Natural killer cell (primary cell): ENCODE measurements around the gene MOV10L1. TPM values are rescaled to one million over a fixed set of nuclear protein-coding genes. Genes with fewer than 3 reads are reported as not detected.

Experiments
- ATAC-seq, 3 donors: fragments of 150-1000 bp in 2 of 3; fragments of 200-7000 bp in 1 of 3; cut with Tn5 transposase; 1 replicate in 1 of 3; 2 replicates in 2 of 3; pipeline ENCODE4 v1.10.0; 2021; ENCODE audit warnings: mild to moderate bottlenecking in 2 of 3, moderate library complexity in 2 of 3
- DNase-seq, 2 donors: peaks; one replicate each; pipeline versions ENCODE4 v3.0.0 to v3.0.0-alpha.2; 2013 to 2021; ENCODE audit warnings: mixed read lengths in 1 of 2
- H3K27ac ChIP-seq: one replicate; pipeline ENCODE4 v1.5.1; 2013; ENCODE audit warnings: mild to moderate bottlenecking, low read length
- H3K27me3 ChIP-seq: one replicate; pipeline ENCODE4 v1.6.1; 2013; ENCODE audit warnings: low read length; ENCODE audit not compliant: control insufficient read depth, insufficient read depth
- H3K36me3 ChIP-seq: one replicate; pipeline ENCODE4 v1.6.1; 2013; ENCODE audit warnings: low read length; ENCODE audit not compliant: control insufficient read depth, insufficient read depth
- H3K4me1 ChIP-seq: one replicate; pipeline ENCODE4 v1.6.1; 2013; ENCODE audit warnings: low read length; ENCODE audit not compliant: control insufficient read depth, insufficient read depth
- H3K4me3 ChIP-seq: one replicate; pipeline ENCODE4 v1.5.1; 2013; ENCODE audit warnings: low read length
- H3K9me3 ChIP-seq: one replicate; pipeline ENCODE4 v1.6.1; 2013; ENCODE audit warnings: low read length; ENCODE audit not compliant: control insufficient read depth, insufficient read depth
- H3K27ac Mint-ChIP-seq, 2 donors: one replicate each; pipeline ENCODE4 v1.8.0; 2022; ENCODE audit warnings: mild to moderate bottlenecking in 2 of 2, mixed read lengths in 2 of 2, moderate library complexity in 1 of 2
- H3K27me3 Mint-ChIP-seq, 2 donors: one replicate each; pipeline ENCODE4 v1.8.0; 2022; ENCODE audit warnings: low read depth in 2 of 2, mixed read lengths in 2 of 2
- H3K36me3 Mint-ChIP-seq: one replicate; pipeline ENCODE4 v1.8.0; 2022; ENCODE audit warnings: mixed read lengths
- H3K4me1 Mint-ChIP-seq, 2 donors: one replicate each; pipeline ENCODE4 v1.8.0; 2022; ENCODE audit warnings: mixed read lengths in 2 of 2
- H3K4me3 Mint-ChIP-seq: one replicate; pipeline ENCODE4 v1.8.0; 2022; ENCODE audit warnings: mild to moderate bottlenecking, moderate library complexity, mixed read lengths
- H3K9me3 Mint-ChIP-seq, 2 donors: one replicate each; pipeline ENCODE4 v1.8.0; 2022; ENCODE audit warnings: mixed read lengths in 2 of 2
- WGBS: methylation state at CpG from one replicate; pipeline ENCODE4 v1.1.7; 2013; ENCODE audit warnings: missing lambda C conversion rate; ENCODE audit not compliant: insufficient coverage; 5-methylcytosine and 5-hydroxymethylcytosine counted together
- intact Hi-C: fragments of 100-400 bp; cut with micrococcal nuclease; formaldehyde crosslinking; loops from one replicate; pipeline ENCODE4 v1.14.2; 2022
- total RNA-seq, 4 donors: library from RNA; stranded (reverse); fragments of 120-200 nt in 1 of 4; gene quantifications; one replicate each; pipeline versions ENCODE4 v1.2.3 to v1.2.4, GENCODE V29; 2013 to 2022
- TF ChIP-seq, protein P1 (sequence below): fragments of 200-600 bp; IDR thresholded peaks from one replicate; pipeline ENCODE4 v1.8.0; 2022; ENCODE audit warnings: antibody characterized with exemption

MOV10L1 gene
- total RNA-seq, 3 donors from 2014 or later (not counting 1 experiment from before 2014, with no cell fraction given), result 1.0 to 1.7 TPM; not detected in 1

DNA sequence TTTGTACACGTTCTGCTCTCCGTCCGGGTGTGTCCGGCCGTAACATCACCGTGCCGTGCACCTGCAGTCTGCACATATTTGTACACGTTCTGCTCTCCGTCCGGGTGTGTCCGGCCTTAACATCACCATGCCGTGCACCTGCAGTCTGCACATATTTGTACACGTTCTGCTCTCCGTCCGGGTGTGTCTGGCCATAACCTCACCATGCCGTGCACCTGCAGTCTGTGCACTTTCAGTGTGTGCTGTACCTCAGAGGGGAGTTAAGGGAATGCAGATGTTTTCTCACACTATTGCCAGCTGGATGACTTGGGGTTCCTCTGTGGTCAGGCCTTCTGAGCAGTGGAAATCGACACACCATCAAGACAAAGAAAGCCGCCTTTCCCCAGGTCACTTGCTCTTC lies 35.9 kb upstream of the MOV10L1 start:
- Mint-ChIP-seq H3K36me3 (no peaks in the 10 kb centered on the region), H3K4me3 (no peak overlapping the region), H3K27me3 (peaks cover 0 to 3% of the 10 kb centered on the region in 2 donors), H3K9me3 (peaks cover 0 to 2% of the 10 kb centered on the region in 2 donors), H3K4me1 (no peaks in the 10 kb centered on the region), H3K27ac (no peak overlapping the region)
- Histone ChIP-seq H3K9me3 (no peaks in the 10 kb centered on the region), H3K4me1 (peaks cover 6% of the 10 kb centered on the region), H3K27me3 (peaks cover 3% of the 10 kb centered on the region), H3K36me3 (no peaks in the 10 kb centered on the region), H3K27ac (no peak overlapping the region), H3K4me3 (no peak overlapping the region)
- TF ChIP-seq, protein P1, sequence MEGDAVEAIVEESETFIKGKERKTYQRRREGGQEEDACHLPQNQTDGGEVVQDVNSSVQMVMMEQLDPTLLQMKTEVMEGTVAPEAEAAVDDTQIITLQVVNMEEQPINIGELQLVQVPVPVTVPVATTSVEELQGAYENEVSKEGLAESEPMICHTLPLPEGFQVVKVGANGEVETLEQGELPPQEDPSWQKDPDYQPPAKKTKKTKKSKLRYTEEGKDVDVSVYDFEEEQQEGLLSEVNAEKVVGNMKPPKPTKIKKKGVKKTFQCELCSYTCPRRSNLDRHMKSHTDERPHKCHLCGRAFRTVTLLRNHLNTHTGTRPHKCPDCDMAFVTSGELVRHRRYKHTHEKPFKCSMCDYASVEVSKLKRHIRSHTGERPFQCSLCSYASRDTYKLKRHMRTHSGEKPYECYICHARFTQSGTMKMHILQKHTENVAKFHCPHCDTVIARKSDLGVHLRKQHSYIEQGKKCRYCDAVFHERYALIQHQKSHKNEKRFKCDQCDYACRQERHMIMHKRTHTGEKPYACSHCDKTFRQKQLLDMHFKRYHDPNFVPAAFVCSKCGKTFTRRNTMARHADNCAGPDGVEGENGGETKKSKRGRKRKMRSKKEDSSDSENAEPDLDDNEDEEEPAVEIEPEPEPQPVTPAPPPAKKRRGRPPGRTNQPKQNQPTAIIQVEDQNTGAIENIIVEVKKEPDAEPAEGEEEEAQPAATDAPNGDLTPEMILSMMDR, result no peak
- DNase-seq (no peak), ATAC-seq (no peak)
- intact Hi-C loops, result no loop called here
- WGBS, result 84% methylated on average over 18 of the region's 18 CpGs

DNA sequence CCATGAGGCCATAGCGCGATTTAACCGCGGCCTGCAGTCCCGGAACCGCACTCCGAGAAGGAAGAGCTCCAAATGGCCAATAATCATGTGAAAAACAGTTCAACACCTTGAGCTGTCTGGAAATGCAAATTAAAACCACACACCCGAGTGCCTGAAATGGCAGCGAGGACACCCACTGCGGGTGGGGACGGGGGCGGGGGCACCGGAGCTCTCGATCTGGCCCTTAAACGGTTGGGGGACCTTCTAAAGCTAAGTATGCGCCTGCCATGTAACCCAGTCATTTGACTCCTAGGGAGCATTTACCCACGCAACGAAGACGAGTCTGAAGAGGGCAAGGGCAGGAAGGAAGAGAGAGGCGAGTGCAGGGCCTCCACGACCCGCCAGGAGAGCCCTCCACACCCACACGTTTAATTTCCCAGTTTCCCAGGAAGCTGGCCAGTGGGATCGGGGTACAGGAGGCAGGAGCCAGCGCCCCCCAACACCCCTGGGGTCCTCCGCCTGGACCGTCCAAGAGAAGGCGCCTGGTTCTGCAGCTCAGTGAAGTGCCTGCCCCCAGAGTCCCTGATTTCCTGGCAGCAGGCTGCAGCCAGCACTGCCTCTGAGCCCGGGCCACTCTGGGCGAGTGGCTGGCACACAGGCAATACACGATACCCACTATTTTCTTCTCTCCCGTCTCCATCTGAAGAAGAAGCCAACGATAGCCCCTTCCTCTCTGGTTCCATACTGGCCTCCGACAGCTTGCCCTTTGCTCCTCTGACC lies 33.4 kb upstream of the MOV10L1 start:
- no peak for ATAC-seq
- WGBS, result 70% methylated on average over 32 of the region's 34 CpGs
- peaks cover 0 to 3% of the 10 kb centered on the region in 2 donors for H3K27me3 Mint-ChIP-seq
- intact Hi-C loops, result no loop called here
- TF ChIP-seq, protein P1, result no peak
- no peaks in the 10 kb centered on the region for H3K36me3 Mint-ChIP-seq
- no peak overlapping the region for H3K27ac Mint-ChIP-seq
- no peaks in the 10 kb centered on the region for H3K36me3 ChIP-seq
- H3K27me3 ChIP-seq, result peaks cover 3% of the 10 kb centered on the region
- DNase-seq, result no peak
- H3K4me3 Mint-ChIP-seq, result no peak overlapping the region
- H3K4me1 Mint-ChIP-seq, result no peaks in the 10 kb centered on the region
- H3K9me3 ChIP-seq, result no peaks in the 10 kb centered on the region
- peaks cover 9% of the 10 kb centered on the region for H3K4me1 ChIP-seq
- H3K9me3 Mint-ChIP-seq, result peaks cover 0 to 2% of the 10 kb centered on the region in 2 donors
- H3K27ac ChIP-seq, result no peak overlapping the region
- H3K4me3 ChIP-seq, result no peak overlapping the region

DNA sequence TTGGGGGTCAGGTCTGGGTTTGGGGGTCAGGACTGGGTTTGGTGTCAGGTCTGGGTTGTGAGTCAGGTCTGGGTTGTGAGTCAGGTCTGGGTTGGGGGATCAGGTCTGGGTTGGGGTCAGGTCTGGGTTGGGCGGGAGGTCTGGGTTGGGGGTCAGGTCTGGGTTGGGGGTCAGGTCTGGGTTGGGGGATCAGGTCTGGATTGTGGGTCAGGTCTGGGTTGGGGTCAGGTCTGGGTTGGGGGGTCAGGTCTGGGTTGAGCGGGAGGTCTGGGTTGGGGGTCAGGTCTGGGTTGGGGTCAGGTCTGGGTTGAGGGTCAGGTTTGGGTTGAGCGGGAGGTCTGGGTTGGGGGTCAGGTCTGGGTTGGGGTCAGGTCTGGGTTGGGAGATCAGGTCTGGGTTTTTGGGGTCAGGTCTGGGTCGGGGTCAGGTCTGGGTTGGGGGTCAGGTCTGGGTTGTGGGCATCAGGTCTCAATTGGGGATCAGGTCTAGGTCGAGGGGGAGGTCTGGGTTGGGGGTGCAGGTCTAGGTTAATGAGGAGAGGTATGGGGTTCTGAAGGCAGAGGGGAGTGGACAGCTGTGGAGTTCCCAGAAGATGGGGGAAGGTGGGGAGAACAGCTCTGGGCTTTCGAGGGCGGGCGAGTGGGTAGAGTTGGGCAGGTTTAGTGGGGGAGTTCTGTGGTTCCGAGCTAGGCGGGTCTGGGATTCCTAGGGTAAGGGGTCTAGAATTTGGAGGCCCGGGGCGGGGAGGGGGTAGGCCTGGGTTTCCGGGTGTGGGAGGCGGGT lies 32.3 kb upstream of the MOV10L1 start:
- H3K36me3 Mint-ChIP-seq, result no peaks in the 10 kb centered on the region
- no peak overlapping the region for H3K4me3 ChIP-seq
- intact Hi-C loops, result no loop called here
- peaks cover 3% of the 10 kb centered on the region for H3K27me3 ChIP-seq
- H3K4me1 Mint-ChIP-seq, result no peaks in the 10 kb centered on the region
- TF ChIP-seq, protein P1, result no peak
- H3K36me3 ChIP-seq, result no peaks in the 10 kb centered on the region
- no peak overlapping the region for H3K4me3 Mint-ChIP-seq
- H3K27ac Mint-ChIP-seq, result no peak overlapping the region
- WGBS, result 91% methylated on average over 13 of the region's 14 CpGs
- H3K9me3 ChIP-seq, result no peaks in the 10 kb centered on the region
- peaks cover 0 to 3% of the 10 kb centered on the region in 2 donors for H3K27me3 Mint-ChIP-seq
- H3K9me3 Mint-ChIP-seq, result peaks cover 0 to 2% of the 10 kb centered on the region in 2 donors
- no peak for ATAC-seq
- H3K27ac ChIP-seq, result no peak overlapping the region
- DNase-seq, result no peak
- H3K4me1 ChIP-seq, result peaks cover 9% of the 10 kb centered on the region
